ENCODE results near the gene HECW1.

DNA sequence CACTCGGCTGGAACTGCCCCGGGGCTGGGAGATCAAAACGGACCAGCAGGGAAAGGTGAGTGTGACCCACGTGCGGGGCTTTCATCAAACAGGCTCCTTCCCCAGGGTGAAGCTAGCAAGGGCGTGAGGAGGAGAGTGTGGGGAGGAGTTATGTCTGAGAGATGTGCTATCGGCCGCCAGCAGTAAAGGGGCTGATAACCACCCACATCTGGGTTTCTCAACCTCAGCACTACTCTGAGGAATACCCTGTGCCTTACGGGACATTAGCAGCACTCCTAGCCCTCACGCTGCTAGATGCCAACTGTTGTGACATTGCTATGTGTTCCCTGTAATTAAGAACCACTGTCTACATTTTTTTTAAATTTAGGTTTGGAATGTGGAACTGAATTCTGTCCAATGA is 356.6 kb downstream of the HECW1 start:
- TF ChIP-seq RAD21 (IDR thresholded peaks at IDR 0.05; ENCODE audit: low read depth) (no peak), TCF12 (IDR thresholded peaks at IDR 0.05; ENCODE audit: low read depth) (no peak), TAF1 (IDR thresholded peaks at IDR 0.05; ENCODE audit: low read depth) (no peak), FOXM1 (IDR thresholded peaks at IDR 0.05; ENCODE audit: borderline replicate concordance, low read depth) (no peak), EP300 (IDR thresholded peaks at IDR 0.05; ENCODE audit: borderline replicate concordance) (no peak), CREB1 (IDR thresholded peaks at IDR 0.05; ENCODE audit: low read depth) (no peak), YY1 (IDR thresholded peaks at IDR 0.05; ENCODE audit: low read depth) (no peak), CEBPB (IDR thresholded peaks at IDR 0.05) (no peak), NFIC (IDR thresholded peaks at IDR 0.05) (no peak), TEAD4 (IDR thresholded peaks at IDR 0.05) (no peak), EGR1 (IDR thresholded peaks at IDR 0.05) (no peak), ZBTB7A (IDR thresholded peaks at IDR 0.05; ENCODE audit: low read depth) (no peak)
- TF ChIP-seq, protein P1, sequence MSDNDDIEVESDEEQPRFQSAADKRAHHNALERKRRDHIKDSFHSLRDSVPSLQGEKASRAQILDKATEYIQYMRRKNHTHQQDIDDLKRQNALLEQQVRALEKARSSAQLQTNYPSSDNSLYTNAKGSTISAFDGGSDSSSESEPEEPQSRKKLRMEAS (IDR thresholded peaks at IDR 0.05): no peak
- TF ChIP-seq, protein P2, sequence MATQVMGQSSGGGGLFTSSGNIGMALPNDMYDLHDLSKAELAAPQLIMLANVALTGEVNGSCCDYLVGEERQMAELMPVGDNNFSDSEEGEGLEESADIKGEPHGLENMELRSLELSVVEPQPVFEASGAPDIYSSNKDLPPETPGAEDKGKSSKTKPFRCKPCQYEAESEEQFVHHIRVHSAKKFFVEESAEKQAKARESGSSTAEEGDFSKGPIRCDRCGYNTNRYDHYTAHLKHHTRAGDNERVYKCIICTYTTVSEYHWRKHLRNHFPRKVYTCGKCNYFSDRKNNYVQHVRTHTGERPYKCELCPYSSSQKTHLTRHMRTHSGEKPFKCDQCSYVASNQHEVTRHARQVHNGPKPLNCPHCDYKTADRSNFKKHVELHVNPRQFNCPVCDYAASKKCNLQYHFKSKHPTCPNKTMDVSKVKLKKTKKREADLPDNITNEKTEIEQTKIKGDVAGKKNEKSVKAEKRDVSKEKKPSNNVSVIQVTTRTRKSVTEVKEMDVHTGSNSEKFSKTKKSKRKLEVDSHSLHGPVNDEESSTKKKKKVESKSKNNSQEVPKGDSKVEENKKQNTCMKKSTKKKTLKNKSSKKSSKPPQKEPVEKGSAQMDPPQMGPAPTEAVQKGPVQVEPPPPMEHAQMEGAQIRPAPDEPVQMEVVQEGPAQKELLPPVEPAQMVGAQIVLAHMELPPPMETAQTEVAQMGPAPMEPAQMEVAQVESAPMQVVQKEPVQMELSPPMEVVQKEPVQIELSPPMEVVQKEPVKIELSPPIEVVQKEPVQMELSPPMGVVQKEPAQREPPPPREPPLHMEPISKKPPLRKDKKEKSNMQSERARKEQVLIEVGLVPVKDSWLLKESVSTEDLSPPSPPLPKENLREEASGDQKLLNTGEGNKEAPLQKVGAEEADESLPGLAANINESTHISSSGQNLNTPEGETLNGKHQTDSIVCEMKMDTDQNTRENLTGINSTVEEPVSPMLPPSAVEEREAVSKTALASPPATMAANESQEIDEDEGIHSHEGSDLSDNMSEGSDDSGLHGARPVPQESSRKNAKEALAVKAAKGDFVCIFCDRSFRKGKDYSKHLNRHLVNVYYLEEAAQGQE (IDR thresholded peaks at IDR 0.05; ENCODE audit: low read depth): no peak
